GM10847 (cell line): Measurements from ENCODE around the gene NEDD4L.

Experiments
- POLR2A ChIP-seq: IDR thresholded peaks from 2 replicates; pipeline ENCODE4 v1.6.1; 2011; ENCODE audit not compliant: insufficient read length; ENCODE audit errors: extremely low read depth

NEDD4L gene

DNA sequence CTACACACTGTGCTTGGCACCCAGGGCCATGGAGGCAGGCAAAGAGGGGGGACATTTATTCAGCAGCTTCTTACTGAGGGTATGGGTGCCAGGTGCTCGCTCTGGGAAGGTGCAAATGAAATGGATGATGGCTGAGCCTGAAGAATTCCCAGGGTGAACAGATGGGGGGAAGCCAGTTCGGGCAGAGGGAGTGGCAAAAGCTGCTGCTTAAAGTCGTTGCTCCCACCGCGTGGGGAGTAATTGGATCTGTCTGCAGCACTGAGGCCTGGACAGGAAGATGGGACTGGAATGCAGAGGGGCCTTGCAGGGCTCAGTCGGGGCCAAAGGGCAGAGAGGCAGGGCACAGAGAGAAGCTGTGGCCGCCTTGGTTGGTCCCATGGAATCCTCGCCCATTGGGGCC is 51.2 kb downstream of the NEDD4L start:
- TF ChIP-seq POLR2A = no peak

DNA sequence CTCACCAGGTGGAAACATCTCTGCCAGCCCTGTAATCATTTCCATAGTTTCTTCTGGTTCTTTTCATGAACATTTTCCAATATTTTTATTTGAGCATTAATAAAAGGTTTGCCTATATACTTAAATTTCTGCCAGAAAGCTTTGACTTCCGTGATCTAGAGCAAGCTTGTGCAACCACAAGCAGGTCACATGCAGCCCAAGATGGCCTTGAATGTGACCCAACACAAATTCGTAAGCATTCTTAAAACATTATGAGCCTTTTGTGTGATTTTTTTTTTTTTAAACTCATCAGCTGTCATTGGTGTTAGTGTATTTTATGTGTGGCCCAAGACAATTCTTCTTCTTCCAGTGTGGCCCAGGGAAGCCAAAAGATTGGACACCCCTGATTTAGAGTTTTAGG is 51.6 kb downstream of the NEDD4L start:
- no peak for TF ChIP-seq POLR2A

DNA sequence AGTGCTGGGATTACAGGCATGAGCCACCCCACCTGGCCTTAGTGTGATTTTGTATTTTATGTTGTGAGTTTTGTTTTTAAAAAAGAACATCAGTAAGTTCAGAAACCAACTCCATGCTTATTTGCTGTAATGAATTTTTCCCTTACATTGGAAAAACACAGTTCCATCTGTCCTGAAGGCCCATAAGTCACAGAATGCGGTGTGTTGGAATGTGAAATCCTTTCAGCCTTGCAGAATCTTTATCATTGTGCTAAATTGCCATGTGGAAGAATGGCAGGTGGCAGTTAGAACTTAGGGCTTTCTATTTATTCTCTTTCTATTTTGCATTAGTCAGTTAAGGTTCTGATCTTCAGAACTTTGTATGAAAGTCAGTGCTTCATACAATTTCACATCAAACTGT is 52.6 kb downstream of the NEDD4L start:
- TF ChIP-seq POLR2A = no peak

DNA sequence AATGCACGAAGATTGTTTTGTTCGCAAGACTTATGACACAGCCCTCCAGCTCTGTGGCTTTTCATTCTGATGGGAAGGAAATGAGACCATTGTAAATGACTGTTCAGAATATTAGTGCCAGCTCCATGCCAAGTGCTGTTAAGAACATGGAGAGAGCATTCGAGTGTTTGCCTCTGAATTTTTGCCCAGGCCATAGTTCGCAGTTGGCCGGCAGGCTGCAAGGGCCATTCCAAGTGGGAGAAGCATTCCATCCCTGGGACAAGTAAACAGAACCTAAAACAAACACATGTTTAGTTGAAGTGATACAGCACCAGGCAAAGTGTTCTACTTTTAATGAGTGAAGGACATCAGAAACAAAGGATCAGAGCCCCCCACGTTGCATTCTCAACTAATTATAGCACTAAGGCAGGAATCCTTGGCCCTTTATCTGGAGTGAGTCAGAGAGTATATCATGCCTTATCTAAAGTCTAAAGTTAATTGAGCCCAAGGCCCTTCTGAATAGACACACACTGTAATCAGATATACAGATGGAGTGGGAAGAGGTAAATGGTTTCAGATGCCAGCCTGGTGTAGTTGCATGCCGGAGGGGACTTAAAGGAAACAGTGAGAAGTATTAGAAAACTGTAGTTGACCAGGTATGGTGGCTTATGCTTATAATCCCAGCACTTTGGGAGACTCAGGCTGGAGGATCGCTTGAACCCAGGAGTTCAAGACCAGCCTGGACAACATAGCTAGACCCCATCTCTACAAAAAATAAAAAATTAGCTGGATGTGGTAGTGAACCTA is 53.3 kb downstream of the NEDD4L start:
- TF ChIP-seq POLR2A = no peak

DNA sequence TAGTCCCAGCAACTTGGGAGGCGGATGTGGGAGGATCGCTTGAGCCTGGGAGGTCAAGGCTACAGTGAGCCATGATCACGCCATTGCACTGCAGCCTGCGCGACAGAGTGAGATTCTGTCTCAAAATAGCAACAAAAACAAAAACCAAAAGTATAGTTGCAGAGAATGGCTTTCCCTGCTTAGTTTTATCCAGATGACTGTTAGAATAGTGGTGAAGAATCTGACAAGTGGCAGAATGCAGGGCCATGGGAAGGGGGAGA is 53.8 kb downstream of the NEDD4L start:
- TF ChIP-seq POLR2A = no peak

DNA sequence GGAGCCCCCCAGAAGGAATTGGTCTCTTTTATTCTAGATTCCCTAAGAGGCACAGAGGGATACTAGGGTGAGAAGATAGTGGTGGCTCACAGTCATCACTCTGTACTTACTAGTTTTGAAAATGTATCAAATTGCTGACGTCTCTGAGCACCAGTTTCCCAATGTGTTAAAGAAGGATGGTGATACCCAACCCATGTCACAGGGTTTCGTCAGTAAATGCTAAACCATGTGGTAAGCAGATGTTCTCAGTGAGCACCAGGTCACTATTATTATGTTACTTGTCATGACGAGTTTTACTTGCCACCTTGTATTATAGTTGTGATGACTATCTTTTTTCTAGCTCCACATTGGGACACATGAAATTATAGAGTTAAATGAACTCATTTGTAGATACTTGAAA is 54.7 kb downstream of the NEDD4L start:
- no peak for TF ChIP-seq POLR2A

DNA sequence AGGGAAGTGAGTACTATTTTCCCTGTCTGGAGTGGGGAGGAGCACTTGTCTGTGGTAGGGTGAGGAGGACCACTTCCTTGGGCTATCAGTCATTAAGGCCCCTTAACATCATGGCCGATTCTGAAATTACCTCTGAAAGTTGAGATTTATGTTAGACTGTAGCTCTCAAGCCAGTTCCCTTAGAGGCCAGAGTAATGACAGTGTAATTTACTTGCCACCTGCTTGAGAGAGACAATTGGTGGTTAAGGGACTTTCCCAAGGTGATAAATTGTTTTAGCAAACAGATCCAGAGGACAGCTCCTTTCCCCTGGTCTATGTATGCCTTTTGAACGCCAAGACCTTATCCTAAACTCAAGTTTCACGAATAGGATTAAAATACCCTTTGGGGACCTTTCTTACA is 56.1 kb downstream of the NEDD4L start:
- no peak for TF ChIP-seq POLR2A

DNA sequence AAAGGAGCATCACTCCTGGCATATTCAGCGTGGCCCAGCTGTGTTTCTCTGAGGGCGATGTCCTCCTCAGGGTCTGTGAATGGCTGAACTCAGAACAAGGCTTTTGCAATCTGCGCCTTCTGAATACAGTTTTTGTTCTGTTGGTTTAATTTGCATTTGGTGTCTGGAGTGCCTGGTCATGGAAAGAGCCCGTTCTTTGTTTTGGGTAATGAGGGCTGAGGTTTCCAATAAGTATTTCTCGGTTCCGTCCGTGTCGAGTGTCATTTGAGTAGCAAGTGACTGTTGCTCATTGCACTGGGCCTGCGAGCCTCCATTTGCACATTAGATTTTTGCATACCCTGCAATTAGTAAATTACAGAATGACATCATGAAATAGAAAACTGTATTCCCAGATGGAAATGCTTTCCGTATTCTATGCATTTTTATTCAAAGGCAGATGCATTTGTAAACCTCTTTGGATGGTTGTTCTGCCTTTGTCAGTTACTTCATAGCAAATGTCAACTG is 57.3 kb downstream of the NEDD4L start:
- no peak for TF ChIP-seq POLR2A

DNA sequence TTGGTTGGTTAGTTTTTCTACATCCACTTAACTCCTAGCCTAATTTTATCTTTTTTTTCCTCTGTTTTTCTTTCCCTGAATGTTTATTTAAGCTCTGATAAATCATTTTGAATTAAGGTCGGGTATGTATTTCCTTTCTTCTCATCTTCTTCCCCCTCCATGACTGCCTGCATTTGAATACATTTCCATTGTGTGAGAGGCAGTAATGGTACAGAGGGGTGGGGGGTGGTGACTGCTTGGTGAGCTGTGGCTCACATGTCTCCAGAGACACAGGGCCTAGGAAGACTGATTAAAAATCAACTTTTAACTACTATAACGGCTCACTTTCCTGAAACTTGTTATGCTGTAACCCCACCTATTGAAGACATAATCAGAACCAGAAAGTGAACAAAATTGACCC is 58.0 kb downstream of the NEDD4L start:
- no peak for TF ChIP-seq POLR2A

DNA sequence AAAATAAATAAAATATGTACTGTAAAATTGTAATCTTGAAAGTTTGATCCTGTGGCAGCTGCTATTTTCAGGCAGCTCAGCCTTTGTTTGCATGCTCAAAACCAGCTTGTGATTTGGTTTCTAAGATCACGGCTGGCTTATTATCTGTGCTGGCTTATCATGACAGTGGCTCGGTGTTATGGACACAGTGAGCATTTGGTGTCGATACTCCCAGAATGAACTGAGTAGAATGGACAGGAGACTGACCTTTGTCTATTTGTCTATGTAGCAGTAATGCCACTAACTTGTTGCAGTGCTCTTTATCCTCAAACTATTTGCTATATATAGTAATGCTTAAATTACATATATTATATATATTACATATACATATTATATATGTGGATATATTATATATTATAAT is 58.8 kb downstream of the NEDD4L start:
- no peak for TF ChIP-seq POLR2A

DNA sequence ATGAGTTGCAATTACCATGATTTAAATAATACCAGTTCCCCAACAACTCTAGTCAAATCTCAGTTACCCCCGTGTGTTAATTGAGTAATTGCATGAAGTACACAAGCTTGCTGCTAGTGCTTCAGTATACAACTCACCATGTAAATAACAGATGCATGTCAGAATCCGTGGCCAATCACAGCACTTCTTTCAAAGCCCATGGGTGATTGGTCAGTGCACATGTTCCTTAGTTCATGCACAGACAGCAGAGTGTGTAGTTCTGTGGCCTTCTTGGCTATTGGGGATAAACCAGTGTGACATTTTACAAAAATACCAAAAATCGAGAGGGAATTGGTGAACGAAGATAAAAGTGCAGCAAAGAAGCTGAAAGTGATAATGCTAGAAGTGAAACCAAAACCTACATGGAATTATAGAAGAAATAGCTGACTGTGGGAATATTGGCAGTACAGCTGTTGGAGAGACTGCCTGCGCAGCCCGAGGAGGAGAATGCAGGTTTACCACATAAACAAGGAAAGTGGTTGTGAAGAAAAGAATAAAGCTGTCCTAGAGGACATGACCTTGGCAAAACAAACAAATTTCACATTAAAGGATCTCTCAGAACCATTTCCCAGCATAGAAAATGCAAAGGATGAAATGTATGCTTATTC is 59.4 kb downstream of the NEDD4L start:
- no peak for TF ChIP-seq POLR2A

DNA sequence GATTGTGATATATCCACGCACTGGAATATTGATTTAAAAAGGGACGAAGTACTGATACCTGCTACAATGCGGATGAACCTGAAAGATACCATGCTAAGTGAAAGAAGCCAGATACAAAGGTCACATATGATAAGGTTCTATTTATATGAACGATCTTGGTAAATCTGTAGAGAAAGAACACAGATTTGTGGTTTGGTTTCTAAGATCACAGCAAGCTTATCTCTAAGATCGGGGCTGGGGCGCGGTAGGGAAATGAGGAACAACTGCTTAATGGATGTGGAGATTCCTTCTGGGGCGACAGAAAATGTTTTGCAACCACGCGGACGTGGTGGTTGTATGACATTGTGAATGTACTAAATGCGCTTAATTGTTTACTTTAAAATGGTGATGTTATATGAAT is 60.1 kb downstream of the NEDD4L start:
- no peak for TF ChIP-seq POLR2A

DNA sequence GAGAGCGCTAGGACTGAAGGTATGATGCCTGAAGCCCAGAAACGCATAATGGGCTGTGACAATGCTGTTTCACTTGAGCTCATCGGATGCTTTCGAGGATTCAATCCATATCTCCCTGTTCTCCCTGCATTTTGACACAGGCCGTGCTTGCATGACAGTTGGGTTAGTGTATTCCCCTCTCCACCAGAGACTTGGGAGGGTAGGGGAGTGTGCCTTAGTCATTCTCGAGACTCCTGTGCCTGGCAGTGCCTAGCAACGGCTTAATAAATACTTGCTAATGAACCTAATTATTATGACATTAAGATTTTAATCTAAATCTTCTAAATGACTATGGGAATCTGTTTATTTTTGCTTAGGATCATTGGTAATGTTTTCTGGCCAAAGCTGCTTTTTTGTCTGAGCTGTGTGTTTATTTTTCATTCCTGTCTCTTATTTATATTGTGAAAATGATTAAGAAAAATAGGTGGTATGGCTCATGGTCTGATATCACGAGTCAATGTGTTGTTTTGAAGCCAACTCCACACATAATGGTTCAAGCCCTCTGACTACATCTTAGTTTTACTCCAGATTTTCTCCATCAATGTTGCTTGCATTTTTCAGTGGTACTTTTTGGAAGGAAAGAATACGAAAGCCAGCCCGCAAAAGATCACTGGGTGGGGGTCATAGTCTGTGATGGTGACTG is 61.3 kb downstream of the NEDD4L start:
- no peak for TF ChIP-seq POLR2A

DNA sequence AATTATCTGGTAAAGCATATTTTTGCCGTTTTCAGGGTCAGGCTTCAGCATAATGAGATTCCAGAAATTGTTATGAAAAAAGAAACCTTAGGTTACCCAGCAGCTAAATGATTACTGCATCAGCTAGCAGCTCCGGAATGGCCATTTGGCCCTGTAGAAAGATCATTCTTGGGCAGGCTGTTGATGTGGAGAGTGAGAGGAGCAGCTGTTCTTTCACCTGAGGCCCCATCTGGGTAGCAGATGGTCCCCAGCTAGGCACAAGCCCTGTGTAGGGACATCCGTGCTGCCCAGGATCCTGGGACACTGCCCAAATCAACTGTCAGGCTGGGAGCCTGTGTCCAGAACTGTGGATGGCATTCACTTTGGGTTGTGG is 61.8 kb downstream of the NEDD4L start:
- TF ChIP-seq POLR2A = no peak

DNA sequence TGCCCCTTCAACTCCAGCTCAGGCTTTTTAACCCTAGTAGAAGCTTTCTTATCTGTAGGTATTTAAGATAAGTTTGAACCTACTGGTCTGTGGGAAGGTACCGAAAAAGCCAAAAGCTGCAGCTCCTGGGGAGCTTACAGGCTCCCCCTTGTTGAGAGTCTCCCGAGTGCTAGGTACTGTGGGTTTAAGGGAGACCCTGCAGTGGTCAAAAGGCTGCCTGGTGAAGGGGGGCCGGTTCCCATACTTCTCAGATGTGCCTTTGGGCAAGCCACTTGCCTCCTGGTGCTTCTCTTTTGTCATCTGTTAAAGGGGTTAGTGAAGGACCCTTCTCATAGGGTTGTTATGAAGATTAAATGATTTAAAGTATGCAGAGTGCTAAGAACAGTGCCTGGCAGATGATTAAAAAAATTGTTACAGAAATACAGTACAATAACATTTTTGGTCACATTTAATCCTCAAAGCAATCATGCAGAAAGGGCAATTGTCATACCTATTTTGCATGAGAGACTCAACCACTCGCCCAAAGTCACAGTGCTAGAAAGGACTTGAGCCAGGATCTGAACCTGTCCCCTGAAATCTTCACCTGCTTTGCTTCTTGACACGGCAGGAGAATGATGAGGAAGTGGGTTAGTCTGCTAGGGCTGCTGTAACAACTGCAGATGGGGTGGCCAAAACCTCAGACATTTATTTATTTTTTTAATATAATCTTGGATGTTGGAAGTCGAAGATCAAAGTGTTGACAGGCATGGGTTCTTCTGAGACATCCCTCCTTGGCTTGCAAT is 62.5 kb downstream of the NEDD4L start:
- TF ChIP-seq POLR2A = no peak

DNA sequence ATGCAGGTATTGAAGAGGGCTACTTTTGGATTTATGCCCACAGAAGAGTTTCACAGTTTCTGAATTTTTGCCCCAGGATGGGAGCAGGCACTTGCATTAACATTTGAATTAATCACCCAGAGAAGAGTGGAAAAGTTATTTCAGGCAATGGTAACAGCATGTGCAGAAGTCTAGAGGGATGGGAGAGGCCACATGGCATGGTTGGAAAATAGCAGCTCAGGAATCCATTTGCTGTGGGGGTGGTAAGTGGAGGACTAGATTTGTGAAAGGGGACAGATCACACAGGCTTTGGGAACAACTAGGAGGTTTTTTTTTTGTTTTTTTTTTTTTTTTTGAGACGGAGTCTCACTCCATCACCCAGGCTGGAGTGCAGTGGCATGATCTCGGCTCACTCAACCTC is 65.2 kb downstream of the NEDD4L start:
- no peak for TF ChIP-seq POLR2A
